K562 (cell line): Measurements from ENCODE around the gene MTA2. TPM values are rescaled to one million over a fixed set of nuclear protein-coding genes. Genes with fewer than 3 reads are reported as not detected.
A peak's percentile ranks its signal among the peaks of the same experiment; 100 is the strongest.

ENCODE experiments used
- CCAR2 ChIP-seq: fragments of 200-400 bp; formaldehyde crosslinking; IDR thresholded peaks from 2 replicates; pipeline ENCODE4 v1.6.1; 2017; ENCODE audit warnings: mild to moderate bottlenecking, low read depth, low read length
- CSDE1 ChIP-seq, 2 experiments: fragments of 450-650 bp; IDR thresholded peaks; 2 replicates each; pipeline ENCODE4 v1.6.1; 2016; ENCODE audit warnings: mild to moderate bottlenecking in 1 of 2
- E2F3 ChIP-seq: fragments of 250-450 bp; sonication (Bioruptor Pico); IDR thresholded peaks from 2 replicates; pipeline ENCODE4 v1.4.0; 2020; ENCODE audit warnings: mild to moderate bottlenecking
- FOSL1 ChIP-seq: fragments of 200-800 bp; sonication (Bioruptor generic); conservative IDR thresholded peaks from 2 replicates; pipeline ENCODE4 v1.6.1; 2016; ENCODE audit warnings: missing genetic modification characterization, missing compliant biosample characterization
- FOXA1 ChIP-seq: fragments of 450-650 bp; IDR thresholded peaks from 2 replicates; pipeline ENCODE4 v1.6.1; 2016; ENCODE audit warnings: mild to moderate bottlenecking, borderline replicate concordance
- FOXK2 ChIP-seq, 2 experiments: fragments of 450-650 bp; IDR thresholded peaks in 1 of 2; conservative IDR thresholded peaks in 1 of 2; 2 replicates each; pipeline ENCODE4 v1.6.1; 2016; ENCODE audit warnings: low read depth in 2 of 2, mild to moderate bottlenecking in 1 of 2
- HNRNPLL ChIP-seq: fragments of 200-400 bp; formaldehyde crosslinking; IDR thresholded peaks from 2 replicates; pipeline ENCODE4 v1.6.1; 2017; ENCODE audit warnings: low read length, low read depth, mild to moderate bottlenecking; ENCODE audit not compliant: poor library complexity, severe bottlenecking
- MAFF ChIP-seq: IDR thresholded peaks from 2 replicates; pipeline ENCODE4 v1.6.1; 2012; ENCODE audit warnings: low read length, improper control_type of control experiment
- MIER1 ChIP-seq: fragments of 450-650 bp; IDR thresholded peaks from 2 replicates; pipeline ENCODE4 v1.6.1; 2016; ENCODE audit warnings: antibody characterized with exemption, mild to moderate bottlenecking, low read depth
- NFATC3 ChIP-seq: fragments of 450-650 bp; IDR thresholded peaks from 2 replicates; pipeline ENCODE4 v1.6.1; 2017; ENCODE audit warnings: mild to moderate bottlenecking
- RBM14 ChIP-seq: fragments of 200-400 bp; formaldehyde crosslinking; IDR thresholded peaks from 2 replicates; pipeline ENCODE4 v1.6.1; 2018; ENCODE audit warnings: low read depth, mild to moderate bottlenecking, low read length, moderate library complexity, borderline replicate concordance; ENCODE audit not compliant: insufficient read depth
- RCOR1 ChIP-seq, 2 experiments: IDR thresholded peaks; 2 replicates each; pipeline ENCODE4 v1.6.1; 2012; ENCODE audit warnings: low read depth in 2 of 2, low read length in 2 of 2, borderline replicate concordance in 1 of 2, improper control_type of control experiment in 1 of 2
- SIRT6 ChIP-seq: IDR thresholded peaks from one replicate; pipeline ENCODE4 v1.6.1; 2012; ENCODE audit warnings: low read depth, mild to moderate bottlenecking, control low read depth, inconsistent platforms, low read length, moderate library complexity
- YBX1 ChIP-seq: fragments of 450-650 bp; IDR thresholded peaks from 2 replicates; pipeline ENCODE4 v1.7.1; 2016; ENCODE audit warnings: mild to moderate bottlenecking
- ZSCAN32 ChIP-seq: fragments of 450-650 bp; formaldehyde crosslinking; IDR thresholded peaks from 2 replicates; pipeline ENCODE4 v1.4.0; 2020; ENCODE audit warnings: mild to moderate bottlenecking, moderate library complexity
- polyA plus RNA-seq, 8 experiments: library from polyadenylated mRNA; depleted of rRNA in 4 of 8; stranded (reverse) in 5 of 8; unstranded in 3 of 8; fragments of >200 nt; fragmentation: Nextera tagmentation in 2 of 8; fragmentation: Illumina TruSeq in 1 of 8; extraction: Ambion mirVana in 2 of 8; extraction: Trizol in 1 of 8; gene quantifications; 2 replicates each; pipeline versions ENCODE4 v1.2.1 to v1.2.3, GENCODE V29; 2011 to 2014; ENCODE audit warnings: inconsistent platforms in 1 of 8, missing spikeins in 1 of 8
- total RNA-seq, 7 experiments: library from RNA; depleted of rRNA in 6 of 7; stranded (reverse); fragments of >200 nt in 6 of 7; fragmentation: Illumina TruSeq in 2 of 7; extraction: Trizol in 2 of 7; gene quantifications; 2 replicates each; pipeline versions ENCODE4 v1.2.1 to v1.2.3, GENCODE V29; 2011 to 2021; ENCODE audit warnings: low replicate concordance in 1 of 7
- TF ChIP-seq, protein P1 (sequence below): sonication (generic); formaldehyde crosslinking; IDR thresholded peaks from 2 replicates; pipeline ENCODE4 v1.8.0; 2022; ENCODE audit warnings: missing genetic modification reagents, mild to moderate bottlenecking, borderline replicate concordance
- TF ChIP-seq, protein P2 (sequence below): fragments of 250-450 bp; sonication (Bioruptor Pico); IDR thresholded peaks from 2 replicates; pipeline ENCODE4 v1.5.0; 2021; ENCODE audit warnings: mild to moderate bottlenecking, borderline replicate concordance
- TF ChIP-seq, protein P3 (sequence below): sonication (generic); formaldehyde crosslinking; IDR thresholded peaks from 2 replicates; pipeline ENCODE4 v1.8.0; 2023; ENCODE audit warnings: mild to moderate bottlenecking, missing genetic modification reagents
- TF ChIP-seq, protein P4 (sequence below), 2 experiments: fragments of 450-650 bp; conservative IDR thresholded peaks; 2 replicates each; pipeline ENCODE4 v1.6.1; 2017; ENCODE audit warnings: mild to moderate bottlenecking in 2 of 2, moderate library complexity in 2 of 2

Gene MTA2
- total and polyA plus RNA-seq, 9 of the 15 experiments (the other 6 are each of a cell fraction or from before 2014, with no cell fraction given), result 6.2 to 220 (median 172) TPM

DNA sequence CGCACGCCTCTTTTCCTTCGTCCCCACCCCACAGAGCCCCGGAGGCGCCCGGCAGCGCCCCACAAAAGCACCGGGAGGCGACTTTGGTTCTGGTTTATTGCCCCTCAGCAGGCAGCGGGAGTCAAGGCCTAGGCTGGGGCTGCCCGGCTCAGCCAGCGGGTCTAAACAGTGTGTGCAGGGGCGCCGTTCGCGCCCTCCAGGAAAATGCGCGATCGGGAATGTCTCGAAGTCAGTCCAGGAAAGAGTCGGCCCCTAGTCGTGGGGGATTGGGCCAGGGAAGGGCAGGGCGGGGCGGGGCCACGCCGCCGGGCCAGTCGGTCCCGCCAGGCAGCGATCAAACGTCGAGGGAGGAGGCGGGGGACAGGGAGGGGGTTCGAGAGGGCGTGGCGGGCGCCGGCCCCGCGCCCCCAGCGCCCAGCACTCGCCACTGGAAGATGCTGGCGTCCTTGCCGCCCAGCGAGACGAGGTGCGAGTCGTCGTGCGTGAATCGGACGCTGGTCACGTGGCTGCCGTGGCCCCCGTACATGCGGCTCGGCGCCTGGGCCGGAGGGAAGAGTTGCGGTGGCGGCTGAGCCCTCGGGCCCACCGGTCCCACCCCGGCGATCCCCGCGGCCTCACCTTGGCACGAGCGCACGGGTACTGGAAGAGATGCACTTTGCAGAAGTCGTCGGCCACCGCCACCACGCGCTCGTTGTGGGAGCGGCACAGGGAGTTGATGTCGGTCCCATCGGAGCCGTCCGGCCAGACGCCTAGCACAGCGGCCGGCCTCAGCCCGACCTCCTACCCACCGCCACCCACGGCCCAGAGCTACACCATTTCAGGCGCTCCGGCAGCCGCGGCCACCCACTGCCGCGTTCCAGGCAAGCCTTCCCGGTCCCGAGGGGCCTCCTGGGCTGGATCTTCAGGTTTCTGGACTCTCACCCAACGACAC, 741 bp upstream of the MTA2 start (continued):
- no peak for TF ChIP-seq NFATC3
- TF ChIP-seq, protein P1, sequence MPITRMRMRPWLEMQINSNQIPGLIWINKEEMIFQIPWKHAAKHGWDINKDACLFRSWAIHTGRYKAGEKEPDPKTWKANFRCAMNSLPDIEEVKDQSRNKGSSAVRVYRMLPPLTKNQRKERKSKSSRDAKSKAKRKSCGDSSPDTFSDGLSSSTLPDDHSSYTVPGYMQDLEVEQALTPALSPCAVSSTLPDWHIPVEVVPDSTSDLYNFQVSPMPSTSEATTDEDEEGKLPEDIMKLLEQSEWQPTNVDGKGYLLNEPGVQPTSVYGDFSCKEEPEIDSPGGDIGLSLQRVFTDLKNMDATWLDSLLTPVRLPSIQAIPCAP (CRISPR knock-in tag), result no peak
- no peak for TF ChIP-seq RCOR1 (IDR thresholded peaks at IDR 0.05; ENCODE audit: borderline replicate concordance in 1 of 2, low read depth in 2 of 2, low read length in 2 of 2)
- TF ChIP-seq FOXA1, result no peak
- TF ChIP-seq, protein P2, sequence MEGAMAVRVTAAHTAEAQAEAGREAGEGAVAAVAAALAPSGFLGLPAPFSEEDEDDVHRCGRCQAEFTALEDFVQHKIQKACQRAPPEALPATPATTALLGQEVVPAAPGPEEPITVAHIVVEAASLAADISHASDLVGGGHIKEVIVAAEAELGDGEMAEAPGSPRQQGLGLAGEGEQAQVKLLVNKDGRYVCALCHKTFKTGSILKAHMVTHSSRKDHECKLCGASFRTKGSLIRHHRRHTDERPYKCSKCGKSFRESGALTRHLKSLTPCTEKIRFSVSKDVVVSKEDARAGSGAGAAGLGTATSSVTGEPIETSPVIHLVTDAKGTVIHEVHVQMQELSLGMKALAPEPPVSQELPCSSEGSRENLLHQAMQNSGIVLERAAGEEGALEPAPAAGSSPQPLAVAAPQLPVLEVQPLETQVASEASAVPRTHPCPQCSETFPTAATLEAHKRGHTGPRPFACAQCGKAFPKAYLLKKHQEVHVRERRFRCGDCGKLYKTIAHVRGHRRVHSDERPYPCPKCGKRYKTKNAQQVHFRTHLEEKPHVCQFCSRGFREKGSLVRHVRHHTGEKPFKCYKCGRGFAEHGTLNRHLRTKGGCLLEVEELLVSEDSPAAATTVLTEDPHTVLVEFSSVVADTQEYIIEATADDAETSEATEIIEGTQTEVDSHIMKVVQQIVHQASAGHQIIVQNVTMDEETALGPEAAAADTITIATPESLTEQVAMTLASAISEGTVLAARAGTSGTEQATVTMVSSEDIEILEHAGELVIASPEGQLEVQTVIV (CRISPR knock-in tag), result no peak
- TF ChIP-seq MIER1, result no peak
- TF ChIP-seq, protein P3, sequence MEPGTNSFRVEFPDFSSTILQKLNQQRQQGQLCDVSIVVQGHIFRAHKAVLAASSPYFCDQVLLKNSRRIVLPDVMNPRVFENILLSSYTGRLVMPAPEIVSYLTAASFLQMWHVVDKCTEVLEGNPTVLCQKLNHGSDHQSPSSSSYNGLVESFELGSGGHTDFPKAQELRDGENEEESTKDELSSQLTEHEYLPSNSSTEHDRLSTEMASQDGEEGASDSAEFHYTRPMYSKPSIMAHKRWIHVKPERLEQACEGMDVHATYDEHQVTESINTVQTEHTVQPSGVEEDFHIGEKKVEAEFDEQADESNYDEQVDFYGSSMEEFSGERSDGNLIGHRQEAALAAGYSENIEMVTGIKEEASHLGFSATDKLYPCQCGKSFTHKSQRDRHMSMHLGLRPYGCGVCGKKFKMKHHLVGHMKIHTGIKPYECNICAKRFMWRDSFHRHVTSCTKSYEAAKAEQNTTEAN (CRISPR knock-in tag), result no peak
- no peak for TF ChIP-seq FOXK2 (conservative IDR thresholded peaks at IDR 0.05 in 1 of 2, IDR thresholded peaks at IDR 0.05 in 1 of 2; ENCODE audit: low read depth in 2 of 2)
- TF ChIP-seq YBX1, result no peak
- no peak for TF ChIP-seq SIRT6
- TF ChIP-seq FOSL1 (tag), result no peak
- TF ChIP-seq, protein P4, sequence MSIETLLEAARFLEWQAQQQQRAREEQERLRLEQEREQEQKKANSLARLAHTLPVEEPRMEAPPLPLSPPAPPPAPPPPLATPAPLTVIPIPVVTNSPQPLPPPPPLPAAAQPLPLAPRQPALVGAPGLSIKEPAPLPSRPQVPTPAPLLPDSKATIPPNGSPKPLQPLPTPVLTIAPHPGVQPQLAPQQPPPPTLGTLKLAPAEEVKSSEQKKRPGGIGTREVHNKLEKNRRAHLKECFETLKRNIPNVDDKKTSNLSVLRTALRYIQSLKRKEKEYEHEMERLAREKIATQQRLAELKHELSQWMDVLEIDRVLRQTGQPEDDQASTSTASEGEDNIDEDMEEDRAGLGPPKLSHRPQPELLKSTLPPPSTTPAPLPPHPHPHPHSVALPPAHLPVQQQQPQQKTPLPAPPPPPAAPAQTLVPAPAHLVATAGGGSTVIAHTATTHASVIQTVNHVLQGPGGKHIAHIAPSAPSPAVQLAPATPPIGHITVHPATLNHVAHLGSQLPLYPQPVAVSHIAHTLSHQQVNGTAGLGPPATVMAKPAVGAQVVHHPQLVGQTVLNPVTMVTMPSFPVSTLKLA (conservative IDR thresholded peaks at IDR 0.05), result peak in 1 of 2 experiments; percentile 61; a peak in 3 of 4 replicates
- no peak for TF ChIP-seq CSDE1 (IDR thresholded peaks at IDR 0.05)
- no peak for TF ChIP-seq MAFF
- no peak for TF ChIP-seq CCAR2
- TF ChIP-seq HNRNPLL, result peak; percentile 36
- 0 out of 2 replicates have a peak, but pooled peaks have one; percentile 20 for TF ChIP-seq ZSCAN32 (CRISPR knock-in tag)
- no peak for TF ChIP-seq RBM14
- peak; percentile 81; the same call in 1 of the 2 replicates for TF ChIP-seq E2F3 (CRISPR knock-in tag)
